OCI-M1 (cell line): ENCODE data around the gene CDK11B.
"Not testable (repeated sequence)": the region's sequence is repeated elsewhere in the genome, so short reads cannot be mapped to it uniquely, and the experiment has no call there.

Experiments used
- DNase-seq: peaks from one replicate; lab custom pipeline; 2025; lab: John Stamatoyannopoulos, UW

Gene CDK11B

DNA sequence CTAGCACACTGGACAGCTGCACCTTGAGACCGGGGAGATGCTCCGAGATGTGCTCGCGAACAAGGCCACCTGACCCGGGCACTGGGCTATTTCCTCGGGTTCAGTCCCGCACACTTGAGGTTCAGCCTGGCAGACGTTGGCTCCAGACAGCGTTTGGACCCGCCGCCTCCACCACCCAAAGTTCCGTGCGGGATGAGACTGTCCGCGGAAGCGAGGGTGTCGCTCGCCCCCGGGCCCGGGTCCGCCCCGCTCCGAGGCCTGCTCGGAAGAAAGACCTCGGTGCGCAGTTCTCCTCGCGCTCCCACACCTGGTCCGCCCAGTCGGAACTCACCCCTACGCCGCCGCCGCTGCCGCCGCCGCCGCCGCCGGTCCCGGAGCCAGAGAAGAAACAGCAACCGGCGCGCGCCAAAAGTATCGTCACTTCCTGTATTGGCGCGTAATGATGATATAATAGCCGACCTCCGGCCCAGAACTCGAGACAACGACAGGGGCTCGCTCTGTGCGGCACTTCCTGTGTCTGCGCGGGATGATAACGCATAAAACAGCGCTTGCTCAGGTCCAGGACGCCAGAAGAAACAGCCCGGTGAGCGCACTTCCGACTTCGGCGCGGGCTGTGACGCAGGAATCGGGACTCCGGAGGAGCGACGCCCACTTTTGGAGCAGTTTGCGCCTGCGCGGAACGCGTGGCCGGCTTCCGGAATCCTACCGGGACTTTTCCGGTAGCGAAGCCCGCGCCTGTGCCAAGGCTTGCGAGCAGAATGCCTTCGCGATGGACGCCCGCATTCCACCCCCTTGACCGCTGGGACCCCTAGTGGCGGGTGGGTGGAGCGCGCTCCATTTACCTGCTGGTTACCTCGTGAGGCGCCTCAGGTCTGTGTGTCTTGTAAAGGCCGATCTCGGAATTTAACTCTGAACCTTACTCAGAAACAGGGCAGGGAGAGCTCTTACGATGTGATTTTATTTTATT lies at the start of gene CDK11B:
CDK11B (minus strand) TSS at position 422 of the 967 bp plus-strand sequence. CDS start 1,519 bp downstream, outside the sequence.
- peak; percentile 98 for DNase-seq

DNA sequence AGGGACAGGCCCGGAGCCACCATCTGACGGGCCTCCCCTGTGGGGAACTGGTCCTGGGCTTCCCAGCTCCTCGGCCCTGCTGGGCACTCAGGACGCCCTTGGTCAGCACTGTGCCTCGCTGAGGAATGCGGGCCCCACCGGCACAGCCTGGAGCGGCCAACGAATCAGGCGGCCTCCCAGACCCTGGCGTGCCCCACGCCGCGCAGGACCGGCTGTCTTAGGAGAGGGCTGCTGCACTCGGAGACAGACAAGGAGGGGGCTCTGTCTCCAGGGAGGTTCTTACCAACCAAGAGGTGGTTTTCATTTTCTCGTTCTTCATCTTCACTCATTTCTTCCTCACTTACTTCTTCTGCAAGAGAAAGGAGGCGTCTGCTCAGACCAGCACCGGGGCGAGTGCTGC lies 49.1 kb upstream of the CDK11B start:
- DNase-seq, result not testable (repeated sequence)

DNA sequence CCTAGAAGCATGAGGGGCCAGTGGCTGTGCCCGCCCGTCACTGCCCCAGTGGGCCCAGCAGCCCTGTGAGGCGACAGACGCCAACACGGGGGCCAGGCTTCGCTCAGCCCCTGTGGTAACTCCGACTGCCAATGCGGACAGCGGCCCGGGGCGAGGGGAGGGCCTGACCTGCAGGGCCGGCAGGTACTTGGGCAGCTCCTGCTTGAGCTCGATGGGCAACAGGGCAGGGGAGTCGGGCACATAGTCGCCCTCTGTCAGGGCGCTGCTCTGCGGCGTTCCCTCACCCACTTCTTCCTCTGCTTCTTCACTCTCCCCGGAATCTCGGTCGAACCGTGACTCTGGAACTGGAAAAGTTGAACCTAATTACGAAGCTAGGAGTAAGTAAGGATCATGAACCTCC lies 48.4 kb upstream of the CDK11B start:
- not testable (repeated sequence) for DNase-seq

DNA sequence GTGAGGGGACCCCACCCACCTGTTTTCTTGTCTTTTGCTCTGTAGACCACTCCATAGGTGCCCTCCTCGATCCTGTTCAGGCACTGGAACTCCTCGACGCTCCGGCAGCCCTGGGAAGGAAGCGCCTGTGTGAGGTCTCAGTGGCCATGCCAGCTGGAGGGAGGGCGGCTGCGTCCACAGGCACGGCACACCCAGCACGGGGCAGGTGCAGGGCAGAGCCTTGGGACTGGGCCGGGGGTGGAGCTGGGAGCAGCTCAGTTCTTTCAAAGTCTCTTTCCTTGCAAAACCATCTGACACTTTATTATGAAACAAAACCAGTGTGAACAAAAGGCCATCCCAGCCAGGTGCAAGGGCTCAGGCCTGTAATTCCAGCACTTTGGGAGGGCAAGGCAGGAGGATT lies 46.8 kb upstream of the CDK11B start:
- not testable (repeated sequence) for DNase-seq

DNA sequence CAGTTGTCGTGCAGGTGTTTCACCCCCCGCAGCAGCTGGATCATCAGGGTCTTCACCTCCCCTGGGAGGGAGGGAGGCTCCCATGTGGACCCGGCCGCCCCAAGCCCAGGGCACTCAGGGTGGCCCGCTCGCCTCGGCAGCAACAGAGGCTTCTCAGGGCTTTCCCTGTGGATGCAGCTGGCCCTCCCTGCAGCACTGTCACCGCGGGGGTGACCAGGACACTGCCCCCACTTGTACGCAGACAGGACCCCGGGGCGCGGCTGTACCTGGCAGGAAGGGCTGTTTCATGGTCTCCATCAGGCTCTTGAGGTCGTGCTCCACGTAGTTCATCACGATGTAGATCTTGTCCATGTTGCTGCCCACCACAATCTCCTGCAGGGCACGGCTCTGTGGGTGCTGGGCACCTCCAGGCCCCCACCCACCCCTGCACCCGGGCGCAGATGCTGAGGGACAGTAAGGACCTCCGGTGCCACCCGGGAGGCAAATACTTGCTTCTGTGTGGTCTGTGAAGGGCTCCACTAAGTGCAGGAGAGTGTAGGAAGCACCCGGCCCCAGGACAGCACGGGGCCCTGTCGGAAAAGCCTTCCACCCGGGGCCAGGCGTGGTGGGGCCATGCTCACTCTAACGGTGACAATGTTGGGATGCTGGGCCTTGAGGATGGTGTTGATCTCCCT lies 45.6 kb upstream of the CDK11B start:
- DNase-seq, result not testable (repeated sequence)

DNA sequence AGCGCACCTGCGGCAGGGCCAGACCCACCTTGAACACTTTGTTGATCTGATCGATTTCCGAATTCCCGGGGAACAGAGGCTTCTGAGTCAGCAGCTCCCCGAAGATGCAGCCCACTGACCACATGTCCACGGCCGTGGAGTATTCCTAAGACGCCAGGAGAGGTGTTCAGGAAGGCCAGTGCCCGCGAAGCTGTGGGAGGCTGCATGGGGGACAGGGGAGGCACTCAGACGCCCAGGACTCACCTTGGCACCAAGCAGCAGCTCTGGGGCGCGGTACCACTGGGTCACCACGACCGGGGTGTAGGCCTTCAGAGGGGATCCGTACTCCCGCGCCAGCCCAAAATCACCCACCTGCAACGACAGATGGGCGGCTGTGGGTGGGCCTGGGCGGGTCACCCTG lies 45.0 kb upstream of the CDK11B start:
- no peak for DNase-seq

DNA sequence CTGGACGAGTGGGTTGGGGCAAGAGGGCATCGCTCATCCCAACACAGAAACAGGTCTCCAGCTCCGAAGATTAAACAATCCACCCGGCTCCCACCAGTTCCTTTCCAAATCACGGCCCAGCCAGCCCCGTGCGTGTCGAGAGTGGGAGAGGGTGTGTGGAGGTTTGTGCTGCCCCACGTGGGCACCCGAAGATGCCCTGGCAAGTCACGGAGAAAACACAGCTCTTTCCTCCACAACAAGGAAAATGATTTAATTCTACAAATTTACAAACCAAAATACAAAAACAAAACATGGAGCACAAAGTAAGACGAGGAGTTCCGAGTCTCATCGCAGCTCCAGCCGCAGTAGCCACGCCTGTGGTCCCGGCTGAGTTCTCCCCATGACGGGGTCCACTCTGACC lies 43.7 kb upstream of the CDK11B start:
- DNase-seq, result not testable (repeated sequence)

DNA sequence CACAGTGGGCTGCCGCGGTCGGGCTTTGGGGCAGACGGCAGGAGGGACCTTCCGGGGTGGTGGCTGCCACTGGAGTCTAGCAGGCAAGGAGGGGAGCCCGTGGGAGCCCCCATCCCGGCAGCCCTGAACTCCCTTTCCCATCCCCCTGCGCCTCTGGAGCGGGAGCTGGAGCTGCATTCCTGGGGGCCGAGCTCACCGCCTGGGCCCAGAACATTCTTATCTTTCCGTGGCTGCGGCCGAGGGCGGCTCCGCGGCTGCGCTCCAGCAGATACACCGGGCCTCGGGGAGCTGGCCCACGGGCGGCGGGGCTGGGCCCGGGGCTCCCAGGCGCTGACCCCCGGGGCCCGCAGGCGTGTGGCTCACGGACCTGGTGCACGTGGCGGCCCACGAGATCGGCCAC lies 41.8 kb upstream of the CDK11B start:
- not testable (repeated sequence) for DNase-seq

DNA sequence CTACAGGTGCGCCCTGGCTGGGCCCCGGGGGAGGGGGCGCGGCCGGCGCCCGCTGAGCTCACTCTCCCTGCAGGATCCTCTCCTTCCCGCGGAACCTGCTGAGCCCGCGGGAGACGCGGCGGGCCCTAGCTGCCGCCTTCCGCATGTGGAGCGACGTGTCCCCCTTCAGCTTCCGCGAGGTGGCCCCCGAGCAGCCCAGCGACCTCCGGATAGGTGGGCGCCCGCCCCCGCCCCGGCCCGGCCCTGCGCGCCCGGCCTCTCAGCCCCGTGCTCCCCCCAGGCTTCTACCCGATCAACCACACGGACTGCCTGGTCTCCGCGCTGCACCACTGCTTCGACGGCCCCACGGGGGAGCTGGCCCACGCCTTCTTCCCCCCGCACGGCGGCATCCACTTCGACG lies 41.3 kb upstream of the CDK11B start:
- not testable (repeated sequence) for DNase-seq

DNA sequence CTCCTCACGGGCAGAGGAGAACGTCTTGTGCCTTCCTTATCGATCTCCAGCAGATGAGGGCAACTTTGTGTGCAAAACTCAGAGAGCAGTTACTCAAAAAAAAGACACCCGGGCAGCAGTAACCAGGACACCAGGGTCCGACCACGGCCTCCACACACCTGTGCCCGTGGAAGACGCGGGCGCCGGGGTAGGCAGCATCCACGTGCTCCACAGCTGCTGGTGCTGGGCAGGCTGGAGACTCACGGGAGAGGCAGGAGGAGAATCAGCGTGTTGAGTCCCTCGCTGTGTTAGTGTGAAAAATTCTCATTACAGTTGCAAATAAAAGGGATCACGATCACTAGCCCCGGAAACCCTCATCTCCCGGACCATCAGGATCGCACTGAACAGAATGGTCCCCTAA lies 40.3 kb upstream of the CDK11B start:
- not testable (repeated sequence) for DNase-seq

DNA sequence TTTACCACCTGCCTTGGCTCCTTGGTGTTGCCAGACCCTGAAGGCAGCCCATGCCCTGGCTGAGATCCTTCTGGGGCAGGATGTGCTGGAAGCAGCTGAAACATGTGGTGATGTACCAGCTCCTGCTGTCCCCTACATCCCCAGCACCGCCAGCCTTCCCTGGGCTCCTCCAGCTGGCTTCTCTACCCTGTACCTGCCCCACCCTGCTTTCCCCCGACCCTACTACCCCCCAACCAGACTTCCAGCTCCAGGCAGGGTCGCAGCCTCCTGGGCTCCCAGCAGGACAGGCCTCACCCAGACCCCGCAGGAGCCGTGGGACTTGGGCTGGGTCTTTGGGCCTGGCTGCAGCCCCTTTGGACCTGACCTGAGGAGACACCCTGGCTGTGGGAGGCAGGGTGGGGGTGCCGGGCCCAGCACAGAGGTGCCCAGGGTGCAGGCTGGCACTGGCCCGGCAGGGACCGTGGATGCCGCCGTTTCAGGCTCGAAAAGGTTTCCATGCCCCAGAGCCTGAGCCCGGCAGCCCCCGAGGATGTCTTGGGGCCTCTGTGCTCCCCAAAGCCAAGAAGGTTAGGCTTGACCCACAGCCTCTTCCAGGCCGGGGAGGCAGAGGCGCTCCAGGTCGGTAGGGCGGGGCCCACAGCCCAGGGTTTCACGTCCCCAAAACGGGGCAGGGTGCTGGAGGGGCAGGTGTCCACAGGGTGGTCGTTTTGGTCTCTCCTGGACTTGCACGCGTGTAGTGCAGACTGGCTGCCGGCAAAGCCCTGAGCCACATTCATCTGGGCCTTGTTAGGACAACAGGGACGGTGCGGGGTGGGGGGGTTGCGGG lies 38.8 kb upstream of the CDK11B start:
- DNase-seq, result not testable (repeated sequence)

DNA sequence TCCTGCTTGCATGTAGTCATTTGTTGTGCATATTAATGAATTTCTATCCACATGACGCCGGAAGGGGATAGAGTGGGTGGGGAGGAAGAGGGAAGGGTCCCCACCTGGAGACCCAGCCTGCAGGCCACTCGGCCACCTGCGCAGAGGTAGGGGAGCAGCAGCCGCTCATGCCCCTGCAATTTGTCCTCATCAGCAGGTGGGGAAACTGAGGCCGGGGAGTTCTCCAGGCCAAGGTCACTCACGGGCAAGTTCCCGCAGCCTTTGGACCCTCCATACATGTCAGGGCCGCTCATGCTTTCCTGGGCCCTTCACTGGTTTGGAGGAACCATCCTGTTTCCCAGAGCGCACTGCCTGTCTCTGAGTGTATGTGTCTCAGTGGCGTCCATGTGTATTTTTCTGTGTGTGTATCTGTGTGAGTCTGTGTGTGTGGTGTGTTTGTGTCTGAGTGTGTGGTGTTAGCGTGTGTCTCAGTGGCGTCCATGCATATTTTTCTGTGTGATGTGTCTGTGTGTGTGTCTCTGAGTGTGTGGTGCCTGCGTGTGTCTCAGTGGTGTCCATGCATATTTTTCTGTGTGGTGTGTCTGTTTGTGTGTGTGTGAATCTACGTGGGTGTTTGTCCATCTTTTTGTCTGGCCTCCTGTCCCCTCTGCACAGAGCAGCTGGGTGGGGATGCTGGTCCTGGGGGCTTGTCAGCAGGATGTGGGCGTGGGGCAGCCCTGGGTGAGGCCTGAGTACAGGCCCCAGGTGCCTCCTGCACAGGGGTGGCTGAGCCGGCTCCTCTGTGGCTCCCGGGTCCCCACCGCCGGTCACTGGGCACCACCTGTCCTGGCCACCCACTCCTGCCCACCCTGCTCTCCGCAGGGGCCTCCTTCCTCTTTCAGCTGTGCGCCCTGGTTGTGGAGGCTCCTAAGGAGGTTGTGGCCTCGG lies 37.9 kb upstream of the CDK11B start:
- DNase-seq, result not testable (repeated sequence)

DNA sequence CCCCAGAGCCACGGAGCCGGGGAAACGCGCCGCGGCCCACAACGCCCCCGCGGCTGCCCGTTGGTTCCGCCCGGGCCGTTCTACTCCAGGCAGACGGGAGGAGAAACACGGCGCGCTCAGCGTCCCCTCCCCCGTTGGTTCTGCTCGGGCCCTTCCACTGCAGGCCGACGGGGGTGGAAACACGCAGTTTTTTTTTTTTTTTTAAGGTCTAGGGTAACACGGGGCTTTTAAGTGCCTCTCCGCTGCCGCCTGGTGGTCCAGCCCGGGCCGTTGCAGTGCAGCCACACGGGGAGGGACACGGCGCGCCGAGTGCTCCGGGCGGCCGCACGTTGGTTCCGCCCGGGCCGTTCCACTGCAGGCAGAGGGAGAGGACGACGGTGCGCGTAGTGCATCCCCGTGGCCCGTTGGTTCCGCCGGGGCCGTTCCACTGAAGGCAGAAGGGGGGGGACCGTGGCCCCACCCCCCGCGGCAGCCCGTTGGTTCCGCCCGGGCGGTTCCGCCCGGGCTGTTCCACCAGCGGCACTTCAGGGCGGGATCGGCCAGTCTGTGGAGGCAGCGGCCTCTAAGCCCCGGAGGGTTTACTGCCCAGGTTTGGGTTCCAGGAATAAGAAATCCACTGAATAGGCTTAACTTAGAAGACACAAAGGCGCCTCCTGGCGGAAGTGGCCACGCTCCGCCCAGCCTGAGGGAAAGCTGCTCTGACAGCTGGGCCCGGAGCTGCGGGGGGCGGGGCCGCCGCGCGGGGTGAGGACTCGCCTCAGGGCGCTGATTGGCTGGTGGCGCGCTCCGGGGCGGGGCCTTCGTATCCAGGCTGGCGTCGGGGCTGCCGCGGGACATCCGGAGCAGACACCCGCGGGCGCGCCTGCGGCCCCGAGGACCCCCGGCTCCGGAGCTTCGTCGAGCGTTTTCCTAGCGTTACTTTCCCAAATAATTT lies 34.2 kb upstream of the CDK11B start, which contains the start of gene SLC35E2B:
SLC35E2B (minus strand) TSS at position 82 of the 934 bp plus-strand sequence. CDS start 16,096 bp downstream, outside the sequence.
- peak; percentile 94 for DNase-seq

DNA sequence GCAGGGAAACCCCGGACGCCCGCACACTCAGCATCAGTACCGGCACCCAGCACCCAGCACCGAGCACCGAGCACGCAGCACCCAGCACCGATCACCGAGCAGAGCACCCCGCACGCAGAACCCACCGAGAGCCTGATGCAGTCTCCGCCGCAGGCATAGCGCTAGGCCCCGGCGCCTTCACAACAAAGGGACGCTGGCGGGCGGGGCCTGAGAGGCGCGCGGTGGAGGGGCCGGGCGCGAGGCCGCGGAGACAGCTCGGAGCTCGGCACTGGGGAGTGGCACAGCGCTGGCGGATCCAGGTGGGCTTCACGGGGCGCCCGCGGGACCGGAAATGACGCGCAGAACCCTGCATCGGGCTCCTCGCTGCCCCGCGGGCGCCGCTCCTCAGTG lies 33.5 kb upstream of the CDK11B start:
- peak; percentile 88 for DNase-seq

DNA sequence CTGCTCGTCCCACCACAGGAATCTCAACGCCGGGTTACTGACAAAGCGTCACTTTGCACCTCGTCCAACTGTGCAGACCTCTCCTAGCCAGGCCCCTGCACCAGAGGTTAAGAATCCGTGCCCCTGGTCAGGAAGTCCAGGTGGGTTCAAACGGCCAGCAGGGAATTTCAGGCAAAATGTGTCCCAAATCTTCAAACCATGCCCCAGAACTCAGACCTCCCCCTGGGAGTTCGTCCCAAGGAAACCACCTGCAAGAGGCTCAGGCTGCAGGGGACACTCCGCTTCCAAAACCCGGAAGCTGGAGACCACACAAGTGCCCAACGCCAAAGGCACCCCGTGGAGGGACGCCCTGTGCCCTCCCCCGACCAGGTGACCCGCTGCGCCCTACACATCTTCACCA lies 32.6 kb upstream of the CDK11B start:
- not testable (repeated sequence) for DNase-seq

DNA sequence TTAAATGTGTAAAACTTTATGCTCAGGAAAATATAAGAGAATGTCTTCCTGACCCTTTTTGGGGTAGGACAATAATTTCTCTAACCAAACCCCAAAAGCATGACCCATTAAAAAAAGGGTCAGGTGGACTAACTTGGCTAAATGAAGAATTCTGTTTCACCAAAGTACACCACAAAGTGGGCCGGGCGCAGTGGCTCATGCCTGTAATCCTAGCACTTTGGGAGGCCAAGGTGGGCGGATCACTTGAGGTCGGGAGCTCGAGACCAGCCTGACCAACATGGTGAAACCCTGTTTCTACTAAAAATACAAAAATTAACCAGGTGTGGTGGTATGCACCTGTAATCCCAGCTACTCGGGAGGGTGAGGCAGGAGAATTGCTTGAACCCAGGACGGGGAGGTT lies 30.7 kb upstream of the CDK11B start:
- DNase-seq, result not testable (repeated sequence)

DNA sequence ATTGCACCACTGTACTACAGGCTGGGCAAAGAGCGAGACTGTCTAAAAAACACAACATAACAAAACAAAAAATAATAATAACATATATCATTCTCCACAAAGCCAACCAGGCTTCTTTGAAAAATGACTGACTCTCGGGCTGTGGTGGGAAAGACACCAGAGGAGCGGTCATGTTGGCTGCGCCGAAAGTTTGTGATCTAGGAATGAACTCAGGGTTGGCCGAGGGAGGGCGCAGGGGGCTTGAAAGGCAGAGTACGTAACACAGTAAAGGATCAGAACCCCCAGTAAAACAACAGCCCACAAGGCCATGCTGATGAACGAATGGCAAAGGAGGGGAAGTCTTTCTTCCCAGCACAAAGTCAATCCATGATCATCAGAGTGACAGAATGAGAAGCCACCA lies 29.0 kb upstream of the CDK11B start:
- DNase-seq, result no peak

DNA sequence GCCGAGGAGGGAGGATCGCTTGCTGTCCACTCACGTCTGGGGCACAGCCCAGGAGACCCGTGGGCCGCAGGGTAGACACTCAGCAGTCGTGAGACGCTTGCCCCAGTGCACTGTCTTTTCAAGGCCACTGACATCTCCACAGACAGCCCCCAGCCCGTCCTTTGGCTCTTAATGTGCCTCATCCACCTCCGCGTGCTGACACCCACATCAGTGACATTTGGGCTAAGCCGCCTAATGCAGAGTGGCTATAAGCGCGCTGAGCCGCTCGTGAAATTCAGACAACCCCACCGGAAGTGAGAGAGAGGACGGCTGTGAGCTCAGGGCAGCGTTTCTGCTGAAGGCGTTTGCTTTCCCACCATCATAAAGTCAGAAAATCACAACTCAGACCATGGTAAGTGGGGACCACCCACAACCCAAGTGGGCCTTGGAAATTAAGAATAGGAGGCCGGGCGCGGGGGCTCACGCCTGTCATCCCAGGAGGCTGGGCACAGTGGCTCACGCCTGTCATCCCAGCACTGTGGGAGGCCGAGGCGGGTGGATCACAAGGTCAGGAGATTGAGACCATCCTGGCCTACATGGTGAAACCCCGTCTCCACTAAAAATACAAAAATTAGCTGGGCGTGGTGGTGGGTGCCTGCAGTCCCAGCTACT lies 25.4 kb upstream of the CDK11B start:
- DNase-seq, result no peak
